Tibial nerve (tissue), 3 donors: ENCODE measurements around the gene IFI30.

ENCODE experiments used
- POLR2A ChIP-seq, 2 donors: fragments of 450-650 bp; IDR thresholded peaks; one replicate each; pipeline ENCODE4 v1.6.1; 2017; ENCODE audit warnings: antibody characterized with exemption in 2 of 2, mild to moderate bottlenecking in 2 of 2, moderate library complexity in 2 of 2
- TF ChIP-seq, protein P1 (sequence below), 5 experiments: fragments of 200-600 bp in 3 of 5; fragments of 450-650 bp in 2 of 5; sonication (generic) in 3 of 5; IDR thresholded peaks; one replicate each; pipeline ENCODE4 v1.5.1; 2016 to 2019; ENCODE audit warnings: antibody characterized with exemption in 5 of 5, mild to moderate bottlenecking in 3 of 5, moderate library complexity in 2 of 5

DNA sequence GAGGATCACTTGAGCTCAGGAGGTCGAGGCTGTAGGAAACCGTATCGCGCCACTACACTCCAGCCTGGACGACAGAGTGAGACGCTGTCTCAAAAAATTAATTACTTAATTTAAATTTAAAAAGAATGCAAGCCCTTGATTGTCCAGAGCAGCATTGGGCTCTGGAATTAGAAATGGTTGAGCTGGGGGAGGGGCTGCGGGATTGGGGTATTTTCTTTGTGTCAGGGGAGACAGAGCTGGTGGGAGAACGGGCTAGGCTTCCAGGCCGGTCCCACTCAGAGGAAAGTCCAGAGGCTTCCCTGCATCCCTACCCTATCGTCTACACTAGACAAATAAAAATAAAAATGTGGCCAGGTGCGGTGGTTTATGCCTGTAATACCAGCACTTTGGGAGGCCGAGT is 32.4 kb downstream of the IFI30 start:
- TF ChIP-seq, protein P1, sequence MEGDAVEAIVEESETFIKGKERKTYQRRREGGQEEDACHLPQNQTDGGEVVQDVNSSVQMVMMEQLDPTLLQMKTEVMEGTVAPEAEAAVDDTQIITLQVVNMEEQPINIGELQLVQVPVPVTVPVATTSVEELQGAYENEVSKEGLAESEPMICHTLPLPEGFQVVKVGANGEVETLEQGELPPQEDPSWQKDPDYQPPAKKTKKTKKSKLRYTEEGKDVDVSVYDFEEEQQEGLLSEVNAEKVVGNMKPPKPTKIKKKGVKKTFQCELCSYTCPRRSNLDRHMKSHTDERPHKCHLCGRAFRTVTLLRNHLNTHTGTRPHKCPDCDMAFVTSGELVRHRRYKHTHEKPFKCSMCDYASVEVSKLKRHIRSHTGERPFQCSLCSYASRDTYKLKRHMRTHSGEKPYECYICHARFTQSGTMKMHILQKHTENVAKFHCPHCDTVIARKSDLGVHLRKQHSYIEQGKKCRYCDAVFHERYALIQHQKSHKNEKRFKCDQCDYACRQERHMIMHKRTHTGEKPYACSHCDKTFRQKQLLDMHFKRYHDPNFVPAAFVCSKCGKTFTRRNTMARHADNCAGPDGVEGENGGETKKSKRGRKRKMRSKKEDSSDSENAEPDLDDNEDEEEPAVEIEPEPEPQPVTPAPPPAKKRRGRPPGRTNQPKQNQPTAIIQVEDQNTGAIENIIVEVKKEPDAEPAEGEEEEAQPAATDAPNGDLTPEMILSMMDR (IDR thresholded peaks at IDR 0.05) = no peak
- TF ChIP-seq POLR2A (IDR thresholded peaks at IDR 0.05) = no peak
